Measurements from ENCODE around the gene DRD2.
A peak's percentile ranks its signal among the peaks of the same experiment; 100 is the strongest.

The DRD2 gene

DNA sequence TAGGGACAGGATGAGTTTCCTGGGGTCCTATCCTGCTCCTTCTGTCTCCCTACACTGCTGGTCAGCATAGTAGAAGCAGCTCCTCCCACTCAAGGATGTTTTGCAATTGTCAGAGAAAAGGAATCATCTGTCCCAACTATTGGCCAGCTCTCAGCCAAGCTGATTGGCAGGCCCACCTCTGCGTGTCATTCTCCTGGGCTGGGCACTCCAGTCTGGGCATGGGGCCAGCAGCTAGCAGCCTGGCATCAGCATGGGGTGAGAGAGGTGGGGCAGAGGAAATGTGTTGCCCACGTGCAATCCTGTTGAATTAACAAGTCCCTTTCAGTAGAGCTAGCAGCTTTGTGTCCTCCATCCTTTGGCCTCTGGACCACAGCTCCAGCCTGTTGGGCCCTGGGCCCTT is 73.5 kb downstream of the DRD2 start:
- H3K27ac ChIP-seq = peak overlapping the region; percentile 47
- TF ChIP-seq, protein P1, sequence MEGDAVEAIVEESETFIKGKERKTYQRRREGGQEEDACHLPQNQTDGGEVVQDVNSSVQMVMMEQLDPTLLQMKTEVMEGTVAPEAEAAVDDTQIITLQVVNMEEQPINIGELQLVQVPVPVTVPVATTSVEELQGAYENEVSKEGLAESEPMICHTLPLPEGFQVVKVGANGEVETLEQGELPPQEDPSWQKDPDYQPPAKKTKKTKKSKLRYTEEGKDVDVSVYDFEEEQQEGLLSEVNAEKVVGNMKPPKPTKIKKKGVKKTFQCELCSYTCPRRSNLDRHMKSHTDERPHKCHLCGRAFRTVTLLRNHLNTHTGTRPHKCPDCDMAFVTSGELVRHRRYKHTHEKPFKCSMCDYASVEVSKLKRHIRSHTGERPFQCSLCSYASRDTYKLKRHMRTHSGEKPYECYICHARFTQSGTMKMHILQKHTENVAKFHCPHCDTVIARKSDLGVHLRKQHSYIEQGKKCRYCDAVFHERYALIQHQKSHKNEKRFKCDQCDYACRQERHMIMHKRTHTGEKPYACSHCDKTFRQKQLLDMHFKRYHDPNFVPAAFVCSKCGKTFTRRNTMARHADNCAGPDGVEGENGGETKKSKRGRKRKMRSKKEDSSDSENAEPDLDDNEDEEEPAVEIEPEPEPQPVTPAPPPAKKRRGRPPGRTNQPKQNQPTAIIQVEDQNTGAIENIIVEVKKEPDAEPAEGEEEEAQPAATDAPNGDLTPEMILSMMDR (conservative IDR thresholded peaks at IDR 0.05) = no peak

DNA sequence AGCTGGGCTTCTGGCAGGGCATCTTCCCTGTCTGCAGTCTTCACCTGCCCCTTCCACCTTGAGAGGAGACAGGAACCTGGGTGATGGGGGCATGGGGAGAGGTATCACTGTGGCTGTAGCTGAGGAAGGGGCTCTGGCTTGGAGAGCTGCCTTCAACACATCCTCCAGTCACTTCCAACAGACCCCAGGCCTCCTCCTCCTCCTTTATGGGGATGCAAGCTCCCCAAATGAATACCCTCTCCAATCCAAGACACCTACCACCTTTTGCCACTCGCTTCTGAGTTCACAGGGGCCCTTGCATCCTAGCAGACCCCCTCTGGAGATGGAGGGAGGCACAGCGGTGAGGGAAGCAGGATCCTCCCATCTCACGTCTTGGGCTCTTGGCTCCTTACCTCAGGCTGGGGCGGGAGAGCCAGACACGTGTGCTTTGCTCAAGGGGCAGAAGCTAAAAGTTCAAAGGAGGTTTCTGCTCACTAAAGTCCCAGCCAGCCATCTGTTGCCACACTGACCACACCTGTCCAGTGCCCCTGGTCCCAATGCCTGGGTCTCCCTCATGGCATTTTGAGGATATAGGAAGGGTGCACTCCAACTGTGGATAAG is 74.5 kb downstream of the DRD2 start:
- peak overlapping the region; percentile 47; the same call in 1 of the 2 replicates for H3K27ac ChIP-seq
- TF ChIP-seq, protein P1 (conservative IDR thresholded peaks at IDR 0.05) = no peak

DNA sequence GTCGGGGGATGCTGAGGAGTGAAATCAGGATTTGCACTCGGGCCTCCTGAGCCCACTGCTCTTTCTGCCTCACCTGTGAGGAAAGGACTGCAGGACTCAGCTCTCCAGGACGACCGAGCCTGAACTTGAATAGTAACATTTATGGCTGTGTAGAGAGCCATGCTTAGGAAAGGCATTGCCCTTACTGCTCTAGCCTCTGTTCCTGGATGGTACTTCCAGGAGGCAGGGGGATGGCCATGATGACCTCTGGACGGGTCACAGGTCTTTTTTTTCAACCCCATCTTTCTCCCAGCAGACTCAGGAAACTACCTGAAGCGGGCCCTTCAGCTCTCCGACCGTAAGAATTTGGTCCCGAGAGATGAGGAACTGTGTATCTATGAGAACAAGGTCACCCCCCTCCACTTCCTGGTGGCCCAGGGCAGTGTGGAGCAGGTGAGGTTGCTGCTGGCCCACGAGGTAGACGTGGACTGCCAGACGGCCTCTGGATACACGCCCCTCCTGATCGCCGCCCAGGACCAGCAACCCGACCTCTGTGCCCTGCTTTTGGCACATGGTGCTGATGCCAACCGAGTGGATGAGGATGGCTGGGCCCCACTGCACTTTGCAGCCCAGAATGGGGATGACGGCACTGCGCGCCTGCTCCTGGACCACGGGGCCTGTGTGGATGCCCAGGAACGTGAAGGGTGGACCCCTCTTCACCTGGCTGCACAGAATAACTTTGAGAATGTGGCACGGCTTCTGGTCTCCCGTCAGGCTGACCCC is 76.3 kb downstream of the DRD2 start:
- no peak overlapping the region for H3K27ac ChIP-seq
- TF ChIP-seq, protein P1 (conservative IDR thresholded peaks at IDR 0.05) = no peak

DNA sequence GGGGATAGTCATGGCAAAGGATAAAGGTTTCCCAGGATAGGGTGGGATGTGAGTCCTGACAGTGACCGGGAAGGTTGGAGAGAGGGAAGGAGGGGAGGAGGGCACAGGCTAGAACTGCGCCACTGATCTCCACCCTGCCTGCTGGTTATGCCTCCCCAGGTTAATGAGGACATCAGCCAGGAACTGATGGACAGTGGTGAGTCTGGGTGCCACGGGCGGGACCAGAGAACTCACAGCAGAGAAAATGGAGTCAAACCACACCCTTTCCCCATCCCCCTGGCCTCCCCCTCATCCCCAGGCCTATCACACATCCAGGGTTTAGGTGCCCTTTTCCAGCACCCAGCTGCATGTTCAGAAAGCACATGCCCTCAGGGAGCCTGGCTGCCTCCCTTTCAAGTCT is 77.4 kb downstream of the DRD2 start:
- TF ChIP-seq, protein P1 (conservative IDR thresholded peaks at IDR 0.05) = no peak
- no peak overlapping the region for H3K27ac ChIP-seq

DNA sequence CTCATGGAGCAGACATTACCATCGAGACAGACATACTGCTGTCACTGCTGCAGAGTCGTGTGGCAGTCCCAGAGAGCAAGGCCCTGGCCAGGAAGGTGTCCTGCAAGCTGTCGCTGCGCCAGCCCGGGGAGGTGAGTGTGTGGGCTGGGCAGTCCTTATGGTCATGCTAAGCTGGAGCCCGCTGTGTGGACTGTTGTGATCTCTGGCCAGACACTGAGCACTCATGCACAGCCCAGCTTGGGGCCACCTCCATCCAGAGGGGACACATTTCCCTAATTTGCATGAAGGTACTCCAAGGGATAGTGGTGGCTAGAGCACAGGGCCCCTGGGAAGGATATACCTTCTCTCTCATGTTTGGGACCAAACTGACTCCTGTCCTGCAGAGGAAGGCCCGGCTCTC is 78.0 kb downstream of the DRD2 start:
- no peak overlapping the region for H3K27ac ChIP-seq
- TF ChIP-seq, protein P1 (conservative IDR thresholded peaks at IDR 0.05) = no peak

DNA sequence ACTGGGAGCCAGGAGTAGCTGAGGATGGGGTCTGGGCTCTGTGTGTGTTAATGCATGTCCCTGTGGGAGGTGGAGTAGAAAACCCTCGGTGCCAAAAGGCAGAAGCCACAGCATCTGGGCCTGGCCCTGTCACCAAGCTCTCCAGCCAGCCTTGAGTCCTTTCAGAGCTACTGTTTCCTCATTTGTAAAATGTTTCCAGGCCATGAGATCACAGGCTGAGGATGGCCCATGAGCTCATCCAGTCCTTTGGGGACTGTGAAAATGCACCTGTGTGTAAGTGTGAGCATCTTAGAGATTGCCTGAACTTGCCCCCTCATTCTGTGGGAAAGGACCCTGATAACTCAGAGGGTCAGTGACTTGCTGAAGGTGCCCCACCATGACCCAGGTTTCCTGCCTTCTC is 78.5 kb downstream of the DRD2 start:
- no peak overlapping the region for H3K27ac ChIP-seq
- TF ChIP-seq, protein P1 (conservative IDR thresholded peaks at IDR 0.05) = no peak

DNA sequence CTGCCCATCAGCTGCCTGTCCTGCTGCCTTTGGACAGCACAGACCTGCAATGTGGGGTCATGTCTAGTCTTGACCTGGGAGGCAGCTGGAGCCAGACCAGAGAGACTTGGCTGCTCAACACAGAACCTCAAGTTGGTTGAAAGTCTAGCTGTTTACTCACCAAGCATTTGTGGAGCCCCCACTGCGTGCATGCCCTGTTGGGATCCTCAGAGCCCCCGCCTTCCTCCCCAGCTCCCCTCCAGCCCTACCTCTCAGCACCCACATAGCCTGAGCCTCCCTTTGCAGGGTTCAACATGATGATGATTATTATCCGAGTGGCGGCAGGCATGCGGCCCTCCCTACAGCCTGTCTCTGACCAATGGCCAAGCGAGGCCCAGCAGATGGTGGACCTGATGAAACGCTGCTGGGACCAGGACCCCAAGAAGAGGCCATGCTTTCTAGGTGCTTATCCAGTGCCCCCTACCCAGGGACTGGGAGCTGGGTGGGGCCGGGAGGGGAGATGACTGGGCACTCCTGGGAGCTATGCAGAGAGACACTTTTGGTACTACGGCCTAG is 79.3 kb downstream of the DRD2 start:
- H3K27ac ChIP-seq = no peak overlapping the region
- TF ChIP-seq, protein P1 (conservative IDR thresholded peaks at IDR 0.05) = no peak

All from VCaP (cell line).